Hepatocyte (in vitro differentiated cells): ENCODE measurements around the gene KIAA0513. TPM values are rescaled to one million over a fixed set of nuclear protein-coding genes. Genes with fewer than 3 reads are reported as not detected.

ENCODE experiments used
- DNase-seq: peaks from one replicate; pipeline ENCODE4 v3.0.0-alpha.2; 2016; ENCODE audit warnings: low spot score
- H2AFZ ChIP-seq: fragments of 200-600 bp; sonication (generic); 2 replicates; pipeline ENCODE4 v1.6.0; 2016; ENCODE audit warnings: antibody characterized with exemption, mild to moderate bottlenecking
- H3K27ac ChIP-seq: fragments of 200-600 bp; sonication (generic); 2 replicates; pipeline ENCODE4 v1.5.1; 2016; ENCODE audit warnings: mild to moderate bottlenecking
- H3K27me3 ChIP-seq: fragments of 200-600 bp; sonication (generic); 2 replicates; pipeline ENCODE4 v1.6.1; 2016
- H3K36me3 ChIP-seq: fragments of 200-600 bp; sonication (generic); replicated peaks from 2 replicates; pipeline ENCODE4 v1.5.1; 2016; ENCODE audit warnings: low read depth; ENCODE audit not compliant: insufficient read depth
- H3K4me1 ChIP-seq: fragments of 200-600 bp; sonication (generic); 2 replicates; pipeline ENCODE4 v1.5.1; 2016; ENCODE audit warnings: mild to moderate bottlenecking, moderate library complexity; ENCODE audit not compliant: insufficient read depth
- H3K4me2 ChIP-seq: fragments of 200-600 bp; sonication (generic); 2 replicates; pipeline ENCODE4 v1.6.0; 2016
- H3K4me3 ChIP-seq: fragments of 200-600 bp; sonication (generic); 2 replicates; pipeline ENCODE4 v1.5.1; 2016; ENCODE audit warnings: mild to moderate bottlenecking
- H3K79me2 ChIP-seq: fragments of 200-600 bp; sonication (generic); 2 replicates; pipeline ENCODE4 v1.6.0; 2017; ENCODE audit warnings: mild to moderate bottlenecking
- H3K9me2 ChIP-seq: fragments of 200-600 bp; sonication (generic); replicated peaks from 2 replicates; pipeline ENCODE4 v1.6.0; 2017; ENCODE audit warnings: mild to moderate bottlenecking; ENCODE audit not compliant: insufficient read depth
- H3K9me3 ChIP-seq: fragments of 200-600 bp; sonication (generic); 2 replicates; pipeline ENCODE4 v1.5.1; 2016; ENCODE audit warnings: low read depth, mild to moderate bottlenecking
- H4K20me1 ChIP-seq: fragments of 200-600 bp; sonication (generic); 2 replicates; pipeline ENCODE4 v1.6.0; 2016; ENCODE audit warnings: mild to moderate bottlenecking; ENCODE audit not compliant: insufficient read depth, poor library complexity, severe bottlenecking
- CTCF ChIP-seq: fragments of 200-600 bp; sonication (generic); IDR thresholded peaks from 2 replicates; pipeline ENCODE4 v1.5.1; 2016; ENCODE audit warnings: antibody characterized with exemption, mild to moderate bottlenecking; ENCODE audit not compliant: poor library complexity
- EZH2 ChIP-seq: fragments of 200-600 bp; sonication (generic); IDR thresholded peaks from 2 replicates; pipeline ENCODE4 v1.6.1; 2016; ENCODE audit warnings: antibody characterized with exemption, mild to moderate bottlenecking, borderline replicate concordance
- EZH2phosphoT487 ChIP-seq: fragments of 200-600 bp; sonication (generic); IDR thresholded peaks from one replicate; pipeline ENCODE4 v1.6.1; 2018; ENCODE audit warnings: antibody characterized with exemption, mild to moderate bottlenecking, low read depth, moderate library complexity; ENCODE audit not compliant: unreplicated experiment, severe bottlenecking
- WGBS: methylation state at CpG from one replicate; pipeline ENCODE4 v1.1.6; 2016; ENCODE audit warnings: low lambda C conversion rate; ENCODE audit errors: missing lambda C conversion rate; 5-methylcytosine and 5-hydroxymethylcytosine counted together
- polyA plus RNA-seq: library from polyadenylated mRNA; unstranded; fragments of >200 nt; fragmentation: Nextera tagmentation; extraction: Ambion mirVana; gene quantifications from 2 replicates; pipeline ENCODE4 v1.2.1, GENCODE V29; 2016
- total RNA-seq: library from RNA; depleted of rRNA; stranded (reverse); fragments of >200 nt; gene quantifications from 2 replicates; pipeline ENCODE4 v1.2.3, GENCODE V29; 2014

KIAA0513 gene
- total RNA-seq (6.9 and 14.9 TPM in 2 replicates), polyA plus RNA-seq (8.1 and 10.1 TPM in 2 replicates)

GRCh38 chr16:85027349-85027957 is at the start of gene KIAA0513:
Gene KIAA0513 (plus strand): TSS chr16:85027795. CDS start chr16:85067072, 39,277 bp downstream.
- DNase-seq: peak; percentile 99
- H3K4me3 ChIP-seq: peak within 1 kb of the TSS; percentile 93
- peak within 1 kb of the TSS; percentile 89 for H2AFZ ChIP-seq
- H3K27ac ChIP-seq: peak within 1 kb of the TSS; percentile 88
- no peaks in the 10 kb centered on the region for H3K27me3 ChIP-seq
- H3K79me2 ChIP-seq: peaks cover 29% of the 10 kb centered on the region
- H3K9me3 ChIP-seq: no peaks in the 10 kb centered on the region
- no peaks in the 10 kb centered on the region for H3K36me3 ChIP-seq
- H3K9me2 ChIP-seq: no peaks in the 10 kb centered on the region
- H3K4me1 ChIP-seq: peaks cover 25% of the 10 kb centered on the region
- TF ChIP-seq EZH2phosphoT487: no peak
- no peak for TF ChIP-seq EZH2
- peak; percentile 8 for TF ChIP-seq CTCF
- 2% methylated on average over 51 of the region's 59 CpGs for WGBS
- H4K20me1 ChIP-seq: no peaks in the 10 kb centered on the region
- H3K4me2 ChIP-seq: peak within 1 kb of the TSS; percentile 92

- Histone ChIP-seq H4K20me1 (peaks cover 12% of the 10 kb centered on the region), H3K9me3 (no peaks in the 10 kb centered on the region), H3K79me2 (peaks cover 39% of the 10 kb centered on the region), H3K9me2 (no peaks in the 10 kb centered on the region), H3K36me3 (no peaks in the 10 kb centered on the region), H3K4me3 (no peak overlapping the region), H3K27me3 (no peaks in the 10 kb centered on the region), H2AFZ (no peak overlapping the region), H3K4me2 (no peak overlapping the region), H3K4me1 (peaks cover 13% of the 10 kb centered on the region), H3K27ac (no peak overlapping the region)
- WGBS: 95% methylated on average over 4 of the region's 4 CpGs
- DNase-seq: no peak
- TF ChIP-seq EZH2: no peak
- no peak for TF ChIP-seq EZH2phosphoT487
- TF ChIP-seq CTCF: no peak
Measured at GRCh38 chr16:84979516-84979915, 48.1 kb upstream of the KIAA0513 start.

- 78% methylated on average over 9 of the region's 9 CpGs for WGBS
- Histone ChIP-seq H2AFZ (no peak overlapping the region), H3K4me2 (no peak overlapping the region), H3K9me3 (no peaks in the 10 kb centered on the region), H3K27me3 (no peaks in the 10 kb centered on the region), H3K36me3 (no peaks in the 10 kb centered on the region), H3K9me2 (no peaks in the 10 kb centered on the region), H3K27ac (peak overlapping the region; percentile 4), H3K4me3 (no peak overlapping the region), H3K4me1 (peaks cover 6% of the 10 kb centered on the region), H4K20me1 (peaks cover 12% of the 10 kb centered on the region), H3K79me2 (peaks cover 68% of the 10 kb centered on the region)
- TF ChIP-seq CTCF (peak; percentile 35), EZH2phosphoT487 (no peak)
- DNase-seq: peak; percentile 48
Measured at GRCh38 chr16:84982434-84982833, 45.2 kb upstream of the KIAA0513 start.
